Measurements from ENCODE around the gene POPDC2.
A peak's percentile ranks its signal among the peaks of the same experiment; 100 is the strongest.

The POPDC2 gene

DNA sequence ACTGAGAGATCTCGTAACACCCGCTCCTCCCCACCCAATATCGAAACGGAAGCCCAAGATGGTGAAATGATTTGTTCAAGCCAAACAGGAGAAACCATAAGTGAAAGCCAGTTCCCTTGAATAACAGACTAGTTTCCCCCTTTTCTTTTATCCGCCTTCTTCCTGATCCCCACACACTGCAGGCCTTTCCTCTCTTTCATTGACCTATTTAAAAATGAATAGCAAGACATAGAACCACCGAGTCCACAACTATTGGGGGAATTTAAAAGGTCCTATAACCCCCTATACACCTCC, 17.2 kb upstream of the POPDC2 start:
- H3K27ac ChIP-seq (ENCODE audit: insufficient read depth in 1 of 2, low read depth in 1 of 2, low read length in 2 of 2, poor library complexity in 1 of 2, severe bottlenecking in 2 of 2), result peak overlapping the region; percentile 69 to 86
- peaks cover 6 to 22% (median 13%) of the 10 kb centered on the region in 4 experiments for H3K36me3 ChIP-seq (ENCODE audit: control insufficient read depth in 4 of 4, insufficient read depth in 4 of 4, low read length in 3 of 4)
- WGBS (ENCODE audit: insufficient coverage), result 19% methylated on average over 2 of the region's 6 CpGs
- ChIA-PET POLR2A (interaction anchor here (0.6 kb wide), 1 partner anchor 93 kb away, joined by 3 read pairs; no protein-coding TSS in a partner anchor), CTCF (no interaction called here)
- H3K9me3 ChIP-seq (ENCODE audit: control extremely low read depth in 1 of 5, control insufficient read depth in 4 of 5, insufficient read depth in 2 of 5, low read depth in 1 of 5, low read length in 4 of 5), result no peaks in the 10 kb centered on the region
- H3K27me3 ChIP-seq (replicated peaks in 2 of 5; ENCODE audit: control insufficient read depth in 4 of 5, insufficient read depth in 5 of 5, low read length in 4 of 5), result no peaks in the 10 kb centered on the region
- peaks cover 3 to 15% (median 11%) of the 10 kb centered on the region in 4 experiments for H3K4me1 ChIP-seq (ENCODE audit: control extremely low read depth in 1 of 4, control insufficient read depth in 4 of 4, insufficient read depth in 4 of 4, low read length in 3 of 4)
- no peak for DNase-seq
- peak overlapping the region; percentile 71 to 91 (median 87) for H3K4me3 ChIP-seq (ENCODE audit: control insufficient read depth in 1 of 7, extremely low read depth in 1 of 7, insufficient read depth in 4 of 7, low read depth in 2 of 7, low read length in 6 of 7)

DNA sequence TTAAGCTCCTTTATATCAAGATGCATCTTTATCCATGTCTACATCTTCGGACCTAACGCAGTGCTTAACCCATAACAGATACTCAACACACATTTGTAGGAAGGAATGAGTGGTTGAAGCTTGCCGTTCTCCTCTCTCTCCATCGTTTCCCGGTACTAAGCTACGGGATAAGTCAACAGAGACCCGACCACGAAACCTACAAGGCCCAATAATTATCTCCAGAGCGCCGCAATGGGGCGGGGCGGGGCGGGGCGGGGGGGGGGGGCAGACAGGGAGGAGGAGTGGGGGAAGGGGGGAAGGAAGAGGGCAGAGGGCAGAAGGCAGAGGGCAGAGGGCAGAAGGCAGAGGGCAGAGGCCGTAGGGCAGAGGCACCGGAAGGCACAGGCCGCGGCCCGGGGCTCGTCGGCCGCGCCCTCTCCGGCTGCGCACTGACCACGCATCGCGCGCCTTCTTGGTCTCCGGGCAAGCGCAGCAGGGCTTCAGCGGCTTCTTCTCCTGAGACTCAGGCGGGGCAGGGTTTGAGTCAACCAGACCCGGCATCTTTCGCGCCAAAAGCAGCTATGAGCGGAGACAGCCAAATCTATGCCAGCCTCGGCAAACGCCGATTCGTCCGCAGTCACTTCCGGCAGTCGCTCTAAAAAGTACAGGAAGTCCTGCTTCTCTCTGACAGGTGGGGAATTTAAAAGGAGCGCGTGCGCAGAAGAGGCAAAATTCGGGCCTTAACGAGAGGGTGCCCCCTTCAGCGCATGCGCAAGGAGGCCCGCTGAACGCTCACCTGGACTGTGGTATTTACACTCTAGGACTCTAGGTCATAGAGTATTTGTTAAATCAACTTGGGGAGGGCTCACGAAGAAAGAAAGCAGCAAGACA, 16.6 kb upstream of the POPDC2 start, which contains the start of gene COX17:
COX17 (minus strand) TSS at position 636 of the 870 bp plus-strand sequence; CDS start at position 540, 96 bp downstream.
- Histone ChIP-seq H3K27me3 (replicated peaks in 2 of 5; ENCODE audit: control insufficient read depth in 4 of 5, insufficient read depth in 5 of 5, low read length in 4 of 5) (no peaks in the 10 kb centered on the region), H3K9me3 (ENCODE audit: control extremely low read depth in 1 of 5, control insufficient read depth in 4 of 5, insufficient read depth in 2 of 5, low read depth in 1 of 5, low read length in 4 of 5) (no peaks in the 10 kb centered on the region), H3K4me1 (ENCODE audit: control extremely low read depth in 1 of 4, control insufficient read depth in 4 of 4, insufficient read depth in 4 of 4, low read length in 3 of 4) (peaks cover 3 to 15% (median 11%) of the 10 kb centered on the region in 4 experiments), H3K36me3 (ENCODE audit: control insufficient read depth in 4 of 4, insufficient read depth in 4 of 4, low read length in 3 of 4) (peaks cover 6 to 26% (median 15%) of the 10 kb centered on the region in 4 experiments), H3K4me3 (ENCODE audit: control insufficient read depth in 1 of 7, extremely low read depth in 1 of 7, insufficient read depth in 4 of 7, low read depth in 2 of 7, low read length in 6 of 7) (peak within 1 kb of the TSS; percentile 71 to 91 (median 87)), H3K27ac (ENCODE audit: insufficient read depth in 1 of 2, low read depth in 1 of 2, low read length in 2 of 2, poor library complexity in 1 of 2, severe bottlenecking in 2 of 2) (peak within 1 kb of the TSS; percentile 69 to 86)
- POLR2A ChIA-PET, result interaction anchor here (0.6 kb wide), 1 partner anchor 92 kb away, joined by 3 read pairs; no protein-coding TSS in a partner anchor
- CTCF ChIA-PET, result interaction anchor here (0.8 to 1.5 kb wide), 3 partner anchors 19 to 76 kb away, joined by 3 to 5 read pairs (median 3); no protein-coding TSS in a partner anchor
- DNase-seq, result peak; percentile 96 to 99 (median 99)
- 0% methylated on average over 35 of the region's 54 CpGs for WGBS (ENCODE audit: insufficient coverage)

DNA sequence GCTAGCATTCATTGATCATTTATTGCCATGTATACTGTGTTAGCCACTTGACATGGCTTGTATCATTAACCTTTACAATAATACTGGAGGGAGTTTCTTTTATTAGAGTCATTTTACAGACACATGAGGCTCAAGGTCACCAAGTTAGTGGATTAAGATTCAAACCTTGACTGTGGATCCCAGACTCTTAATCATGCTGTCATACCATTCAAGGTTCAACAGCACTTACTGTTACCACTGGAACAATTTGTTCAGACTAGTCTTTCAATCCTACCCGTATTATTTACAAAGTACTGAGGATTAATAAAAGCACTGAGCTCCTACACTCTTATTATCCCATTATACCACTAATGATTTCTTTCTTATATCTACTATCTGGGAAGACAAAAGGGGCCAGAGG, 15.6 kb upstream of the POPDC2 start:
- Histone ChIP-seq H3K36me3 (ENCODE audit: control insufficient read depth in 4 of 4, insufficient read depth in 4 of 4, low read length in 3 of 4) (peaks cover 6 to 36% (median 19%) of the 10 kb centered on the region in 4 experiments), H3K4me1 (ENCODE audit: control extremely low read depth in 1 of 4, control insufficient read depth in 4 of 4, insufficient read depth in 4 of 4, low read length in 3 of 4) (peaks cover 3 to 15% (median 11%) of the 10 kb centered on the region in 4 experiments), H3K4me3 (ENCODE audit: control insufficient read depth in 1 of 7, extremely low read depth in 1 of 7, insufficient read depth in 4 of 7, low read depth in 2 of 7, low read length in 6 of 7) (peak overlapping the region in 5 of 7 experiments; percentile 73 to 91 (median 89)), H3K9me3 (ENCODE audit: control extremely low read depth in 1 of 5, control insufficient read depth in 4 of 5, insufficient read depth in 2 of 5, low read depth in 1 of 5, low read length in 4 of 5) (no peaks in the 10 kb centered on the region), H3K27ac (ENCODE audit: insufficient read depth in 1 of 2, low read depth in 1 of 2, low read length in 2 of 2, poor library complexity in 1 of 2, severe bottlenecking in 2 of 2) (peak overlapping the region in 1 of 2 experiments; percentile 65), H3K27me3 (replicated peaks in 2 of 5; ENCODE audit: control insufficient read depth in 4 of 5, insufficient read depth in 5 of 5, low read length in 4 of 5) (no peaks in the 10 kb centered on the region)
- POLR2A ChIA-PET, result no interaction called here
- DNase-seq, result no peak
- no CpG with 5 or more reads among the region's 1 CpG for WGBS (ENCODE audit: insufficient coverage)
- CTCF ChIA-PET, result interaction anchor here (0.6 to 1.5 kb wide), 5 partner anchors 14 to 75 kb away, joined by 3 to 5 read pairs (median 3); no protein-coding TSS in a partner anchor

DNA sequence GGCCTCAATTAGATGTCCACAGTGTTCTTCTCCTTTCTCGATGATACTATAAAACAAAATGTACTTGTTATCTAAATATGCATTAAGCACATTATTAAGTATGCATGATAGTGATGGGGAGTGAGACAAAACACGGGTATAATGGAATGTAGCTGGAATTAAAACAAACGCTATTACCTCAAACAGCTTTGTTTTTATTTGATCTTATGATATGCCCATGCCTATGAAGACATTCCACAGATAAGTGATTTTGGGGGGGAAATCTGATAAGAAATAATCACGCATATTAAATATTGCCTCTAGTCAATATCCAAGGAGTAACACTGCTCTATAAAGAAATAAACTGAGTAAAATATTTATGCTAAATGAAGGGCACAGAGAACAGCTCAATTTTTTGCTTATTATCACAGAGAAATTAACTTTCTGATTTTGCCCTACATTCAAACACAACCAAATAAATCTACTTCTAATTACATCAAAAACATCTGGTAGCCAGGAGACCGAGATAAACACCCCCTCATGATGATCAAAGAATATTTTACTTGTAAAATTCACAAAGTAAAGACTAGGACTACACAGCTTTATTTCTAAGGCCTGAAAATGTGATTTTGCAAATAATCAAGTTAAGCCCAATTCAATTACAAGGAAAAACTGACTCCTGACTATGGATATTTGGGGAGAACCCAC, 14.9 kb upstream of the POPDC2 start:
- CTCF ChIA-PET, result interaction anchor here (0.6 to 1.2 kb wide), 3 partner anchors 15 to 56 kb away, joined by 3 read pairs; no protein-coding TSS in a partner anchor
- Histone ChIP-seq H3K9me3 (ENCODE audit: control extremely low read depth in 1 of 5, control insufficient read depth in 4 of 5, insufficient read depth in 2 of 5, low read depth in 1 of 5, low read length in 4 of 5) (no peaks in the 10 kb centered on the region), H3K36me3 (ENCODE audit: control insufficient read depth in 4 of 4, insufficient read depth in 4 of 4, low read length in 3 of 4) (peaks cover 6 to 40% (median 19%) of the 10 kb centered on the region in 4 experiments), H3K4me3 (ENCODE audit: control insufficient read depth in 1 of 7, extremely low read depth in 1 of 7, insufficient read depth in 4 of 7, low read depth in 2 of 7, low read length in 6 of 7) (no peak overlapping the region), H3K4me1 (ENCODE audit: control extremely low read depth in 1 of 4, control insufficient read depth in 4 of 4, insufficient read depth in 4 of 4, low read length in 3 of 4) (peaks cover 3 to 15% (median 11%) of the 10 kb centered on the region in 4 experiments), H3K27me3 (replicated peaks in 2 of 5; ENCODE audit: control insufficient read depth in 4 of 5, insufficient read depth in 5 of 5, low read length in 4 of 5) (no peaks in the 10 kb centered on the region), H3K27ac (ENCODE audit: insufficient read depth in 1 of 2, low read depth in 1 of 2, low read length in 2 of 2, poor library complexity in 1 of 2, severe bottlenecking in 2 of 2) (peak overlapping the region in 1 of 2 experiments; percentile 2)
- 100% methylated on average over 1 of the region's 5 CpGs for WGBS (ENCODE audit: insufficient coverage)
- POLR2A ChIA-PET, result no interaction called here
- DNase-seq, result no peak

DNA sequence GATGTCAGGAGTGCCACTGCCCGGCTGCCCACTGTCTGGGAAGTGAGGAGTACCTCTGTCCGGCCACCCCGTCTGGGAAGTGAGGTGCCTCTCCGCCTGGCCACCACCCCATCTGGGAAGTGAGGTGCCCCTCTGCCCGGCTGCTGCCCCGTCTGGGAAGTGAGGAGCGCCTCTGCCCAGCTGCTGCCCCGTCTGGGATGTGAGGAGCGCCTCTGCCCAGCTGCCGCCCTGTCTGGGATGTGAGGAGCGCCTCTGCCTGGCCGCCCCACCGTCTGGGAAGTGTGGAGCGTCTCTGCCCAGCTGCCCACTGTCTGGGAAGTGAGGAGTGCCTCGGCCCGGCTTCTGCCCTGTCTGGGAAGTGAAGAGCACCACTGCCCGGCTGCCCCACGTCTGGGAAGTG, 13.5 kb upstream of the POPDC2 start:
- H3K4me1 ChIP-seq (ENCODE audit: control extremely low read depth in 1 of 4, control insufficient read depth in 4 of 4, insufficient read depth in 4 of 4, low read length in 3 of 4), result peaks cover 3 to 17% (median 11%) of the 10 kb centered on the region in 4 experiments
- no peak overlapping the region for H3K4me3 ChIP-seq (ENCODE audit: control insufficient read depth in 1 of 7, extremely low read depth in 1 of 7, insufficient read depth in 4 of 7, low read depth in 2 of 7, low read length in 6 of 7)
- WGBS (ENCODE audit: insufficient coverage), result 100% methylated on average over 13 of the region's 18 CpGs
- H3K27me3 ChIP-seq (replicated peaks in 2 of 5; ENCODE audit: control insufficient read depth in 4 of 5, insufficient read depth in 5 of 5, low read length in 4 of 5), result no peaks in the 10 kb centered on the region
- DNase-seq, result no peak
- ChIA-PET CTCF (interaction anchor here (1.0 to 1.2 kb wide), 2 partner anchors 54 to 400 kb away, joined by 3 read pairs; no protein-coding TSS in a partner anchor), POLR2A (no interaction called here)
- H3K27ac ChIP-seq (ENCODE audit: insufficient read depth in 1 of 2, low read depth in 1 of 2, low read length in 2 of 2, poor library complexity in 1 of 2, severe bottlenecking in 2 of 2), result no peak overlapping the region
- no peaks in the 10 kb centered on the region for H3K9me3 ChIP-seq (ENCODE audit: control extremely low read depth in 1 of 5, control insufficient read depth in 4 of 5, insufficient read depth in 2 of 5, low read depth in 1 of 5, low read length in 4 of 5)
- H3K36me3 ChIP-seq (ENCODE audit: control insufficient read depth in 4 of 4, insufficient read depth in 4 of 4, low read length in 3 of 4), result peaks cover 6 to 47% (median 24%) of the 10 kb centered on the region in 4 experiments

DNA sequence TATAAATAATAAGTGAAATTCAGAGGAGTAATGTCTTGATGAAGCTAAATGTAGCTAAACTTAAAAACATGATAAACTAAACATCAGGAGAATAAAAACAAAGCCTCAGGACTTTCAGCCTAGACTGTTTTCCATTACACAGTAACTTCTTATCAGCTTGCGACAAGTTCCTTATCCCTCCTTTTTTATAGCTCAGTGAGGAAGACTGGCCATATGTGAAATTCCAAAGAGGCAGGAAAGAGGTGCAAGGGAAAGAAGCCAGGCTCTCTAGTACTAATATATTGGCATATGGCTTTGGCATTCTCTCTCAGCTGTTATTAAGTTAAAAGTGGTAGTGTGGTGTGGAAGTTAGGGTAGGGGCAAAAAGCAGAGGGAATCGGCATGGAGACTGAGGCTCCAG, 12.4 kb upstream of the POPDC2 start:
- H3K27ac ChIP-seq (ENCODE audit: insufficient read depth in 1 of 2, low read depth in 1 of 2, low read length in 2 of 2, poor library complexity in 1 of 2, severe bottlenecking in 2 of 2), result no peak overlapping the region
- 100% methylated on average over 1 of the region's 2 CpGs for WGBS (ENCODE audit: insufficient coverage)
- no peaks in the 10 kb centered on the region for H3K27me3 ChIP-seq (replicated peaks in 2 of 5; ENCODE audit: control insufficient read depth in 4 of 5, insufficient read depth in 5 of 5, low read length in 4 of 5)
- ChIA-PET POLR2A (no interaction called here), CTCF (interaction anchor here (0.8 to 1.8 kb wide), 6 partner anchors 9 to 399 kb away, joined by 3 to 8 read pairs (median 4); no protein-coding TSS in a partner anchor)
- peaks cover 9 to 55% (median 27%) of the 10 kb centered on the region in 4 experiments for H3K36me3 ChIP-seq (ENCODE audit: control insufficient read depth in 4 of 4, insufficient read depth in 4 of 4, low read length in 3 of 4)
- DNase-seq, result no peak
- H3K4me3 ChIP-seq (ENCODE audit: control insufficient read depth in 1 of 7, extremely low read depth in 1 of 7, insufficient read depth in 4 of 7, low read depth in 2 of 7, low read length in 6 of 7), result no peak overlapping the region
- peaks cover 3 to 15% (median 10%) of the 10 kb centered on the region in 4 experiments for H3K4me1 ChIP-seq (ENCODE audit: control extremely low read depth in 1 of 4, control insufficient read depth in 4 of 4, insufficient read depth in 4 of 4, low read length in 3 of 4)
- H3K9me3 ChIP-seq (ENCODE audit: control extremely low read depth in 1 of 5, control insufficient read depth in 4 of 5, insufficient read depth in 2 of 5, low read depth in 1 of 5, low read length in 4 of 5), result no peaks in the 10 kb centered on the region
